ENCODE results near the gene KIAA0232.
"Not testable (repeated sequence)": the region's sequence is repeated elsewhere in the genome, so short reads cannot be mapped to it uniquely, and the experiment has no call there.

Gene KIAA0232

DNA sequence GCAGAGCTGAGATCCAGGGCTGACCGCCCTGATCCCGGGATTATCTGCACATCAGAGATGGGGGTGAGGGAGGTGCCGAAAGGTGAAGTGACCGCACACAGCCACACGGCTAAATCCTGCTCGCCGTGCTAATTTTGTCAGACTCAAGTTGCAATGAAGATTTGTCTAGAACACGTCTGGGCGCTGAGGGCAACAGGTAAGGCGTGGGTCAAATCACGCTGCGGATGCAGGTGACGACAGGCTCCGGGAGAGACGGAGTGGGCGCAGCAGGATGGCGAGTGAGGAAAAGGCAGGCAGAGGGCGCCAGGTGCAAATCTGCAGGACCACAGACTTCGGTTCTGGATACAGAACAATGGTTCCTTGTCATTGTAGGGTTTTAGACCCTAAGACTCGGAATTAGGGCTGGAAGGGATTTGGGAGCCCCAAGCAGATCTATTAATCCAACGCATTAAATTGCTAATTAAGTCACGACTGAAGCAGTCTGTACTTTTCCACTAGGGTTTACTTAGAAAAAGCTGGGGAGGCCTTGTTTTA, 125.2 kb downstream of the KIAA0232 start:
- DNase-seq: no peak

DNA sequence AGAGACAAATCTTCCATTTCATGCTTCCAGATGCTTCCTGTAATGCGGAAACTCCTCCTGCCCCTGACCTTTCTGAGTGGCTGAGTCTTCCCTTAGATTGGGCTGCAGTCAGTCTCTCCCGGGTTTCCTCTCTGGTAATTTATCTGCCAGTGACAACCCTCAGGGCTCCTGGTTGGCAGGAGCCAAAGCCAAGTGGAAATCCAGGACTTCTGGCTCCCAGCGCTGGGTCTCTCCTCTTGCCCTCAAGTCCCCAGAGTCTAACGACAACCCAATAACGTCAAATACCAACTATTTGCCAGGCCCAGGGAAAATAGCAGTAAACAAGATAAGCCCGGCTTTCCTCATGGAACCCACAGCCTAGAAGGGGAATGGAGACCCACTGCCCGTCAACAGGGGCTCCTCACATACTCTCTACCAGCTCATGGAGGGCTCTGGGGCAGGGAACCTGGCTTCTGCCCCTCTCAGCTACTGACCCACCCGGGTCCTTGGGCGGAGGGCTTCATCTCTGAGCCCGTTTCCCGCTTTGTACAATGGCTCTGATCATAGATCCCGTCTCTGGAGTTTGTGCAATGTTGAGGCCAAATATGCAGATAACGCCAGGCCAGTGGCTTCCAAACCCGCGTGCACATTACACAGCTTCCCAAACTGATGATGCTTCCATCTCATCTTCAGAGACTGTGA, 126.0 kb downstream of the KIAA0232 start:
- no peak for DNase-seq

DNA sequence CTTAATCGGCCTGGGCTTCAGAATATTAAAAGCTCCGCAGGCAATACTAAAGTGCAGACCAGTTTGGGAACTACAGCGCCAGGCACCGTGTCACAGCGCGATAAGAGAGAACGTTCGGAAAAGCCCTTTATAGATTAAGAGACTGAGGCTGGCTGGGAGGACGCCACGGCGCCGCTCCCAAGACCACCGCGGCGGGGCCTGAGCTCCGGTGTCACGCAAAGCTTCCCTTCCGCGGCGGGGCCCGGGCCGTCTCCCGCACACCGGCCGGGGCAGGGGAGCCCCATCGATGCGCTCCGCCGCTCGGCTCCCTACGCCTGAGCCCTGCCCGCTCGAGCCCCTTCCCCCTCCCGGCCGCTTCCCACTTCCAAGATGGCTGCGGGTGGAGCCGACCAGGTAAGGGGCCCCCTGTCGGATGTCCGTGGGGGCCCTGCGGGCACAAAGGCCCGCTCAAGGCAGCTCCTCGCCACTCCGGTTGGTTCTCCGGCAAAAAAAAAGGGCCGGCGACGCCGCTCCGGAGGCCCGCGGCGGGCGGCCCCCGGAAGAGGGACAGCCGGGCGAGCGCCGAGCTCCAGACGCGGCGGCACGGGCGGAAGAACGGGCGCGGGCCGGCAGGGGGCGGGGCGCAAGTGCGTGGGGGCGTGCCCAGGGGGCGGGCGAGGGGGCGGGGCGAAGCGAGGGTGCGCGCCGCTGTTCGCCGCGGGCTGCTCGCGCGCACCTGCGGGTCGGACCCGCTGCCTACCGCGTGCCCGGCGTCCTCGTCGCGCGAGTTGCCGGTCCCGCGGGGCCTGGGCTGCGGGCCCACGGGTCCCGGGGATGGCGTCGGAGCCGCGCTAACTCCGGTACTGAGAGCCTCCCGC, 126.8 kb downstream of the KIAA0232 start, which contains the start of gene TBC1D14:
Gene TBC1D14 (plus strand): TSS at position 714 of the 857 bp plus-strand sequence. CDS start 13,564 bp downstream, outside the sequence.
- peak; percentile 79 for DNase-seq

DNA sequence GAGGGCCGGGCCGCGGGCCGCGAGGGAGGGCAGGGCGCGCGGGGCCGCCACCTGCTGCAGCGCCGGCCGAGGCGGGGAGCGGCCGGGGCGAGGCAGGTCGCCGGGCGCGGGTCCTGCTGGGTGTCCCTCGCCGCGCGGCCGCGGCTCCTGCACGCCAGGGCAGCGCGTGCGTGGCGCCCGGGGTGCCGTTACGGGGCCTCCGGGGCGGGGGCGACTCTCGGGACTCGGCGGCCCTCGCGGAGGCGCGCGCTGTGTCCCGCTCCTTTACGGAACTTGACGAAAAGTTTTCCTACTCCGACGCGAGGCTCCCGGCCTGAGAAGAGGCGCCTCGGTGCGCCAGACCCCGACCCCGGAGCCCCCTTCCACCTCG, 127.4 kb downstream of the KIAA0232 start:
- DNase-seq: no peak

DNA sequence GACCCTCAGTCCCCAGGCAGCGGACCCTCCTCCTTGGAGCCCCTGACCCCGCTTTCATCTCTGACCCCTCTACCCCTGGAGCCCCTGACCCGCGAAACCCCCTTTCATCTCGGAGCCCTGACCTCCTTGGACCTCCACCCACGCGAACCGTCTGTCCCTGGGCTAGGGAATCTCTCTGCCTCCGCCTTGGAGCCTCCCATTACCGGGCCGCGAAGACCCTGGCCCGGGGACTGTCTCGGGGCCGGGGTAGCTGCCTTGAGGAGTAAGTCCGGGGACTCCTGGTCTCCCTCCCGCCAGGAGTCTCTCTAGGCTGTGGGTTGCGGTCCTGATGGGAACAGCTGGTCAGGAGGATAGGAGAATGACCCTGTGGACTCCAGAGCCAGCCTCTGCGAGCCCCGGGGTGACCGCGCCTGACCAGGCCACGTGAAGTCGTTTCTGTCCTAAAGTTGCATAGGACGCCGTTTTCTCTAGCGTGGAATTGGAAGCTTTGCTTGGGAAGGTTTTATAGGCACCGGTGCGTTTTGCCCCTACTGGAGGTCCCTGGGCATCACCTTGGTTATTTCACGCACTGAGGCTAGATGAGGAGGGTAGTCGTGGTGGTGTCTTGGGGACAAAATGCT, 127.9 kb downstream of the KIAA0232 start:
- DNase-seq: no peak

DNA sequence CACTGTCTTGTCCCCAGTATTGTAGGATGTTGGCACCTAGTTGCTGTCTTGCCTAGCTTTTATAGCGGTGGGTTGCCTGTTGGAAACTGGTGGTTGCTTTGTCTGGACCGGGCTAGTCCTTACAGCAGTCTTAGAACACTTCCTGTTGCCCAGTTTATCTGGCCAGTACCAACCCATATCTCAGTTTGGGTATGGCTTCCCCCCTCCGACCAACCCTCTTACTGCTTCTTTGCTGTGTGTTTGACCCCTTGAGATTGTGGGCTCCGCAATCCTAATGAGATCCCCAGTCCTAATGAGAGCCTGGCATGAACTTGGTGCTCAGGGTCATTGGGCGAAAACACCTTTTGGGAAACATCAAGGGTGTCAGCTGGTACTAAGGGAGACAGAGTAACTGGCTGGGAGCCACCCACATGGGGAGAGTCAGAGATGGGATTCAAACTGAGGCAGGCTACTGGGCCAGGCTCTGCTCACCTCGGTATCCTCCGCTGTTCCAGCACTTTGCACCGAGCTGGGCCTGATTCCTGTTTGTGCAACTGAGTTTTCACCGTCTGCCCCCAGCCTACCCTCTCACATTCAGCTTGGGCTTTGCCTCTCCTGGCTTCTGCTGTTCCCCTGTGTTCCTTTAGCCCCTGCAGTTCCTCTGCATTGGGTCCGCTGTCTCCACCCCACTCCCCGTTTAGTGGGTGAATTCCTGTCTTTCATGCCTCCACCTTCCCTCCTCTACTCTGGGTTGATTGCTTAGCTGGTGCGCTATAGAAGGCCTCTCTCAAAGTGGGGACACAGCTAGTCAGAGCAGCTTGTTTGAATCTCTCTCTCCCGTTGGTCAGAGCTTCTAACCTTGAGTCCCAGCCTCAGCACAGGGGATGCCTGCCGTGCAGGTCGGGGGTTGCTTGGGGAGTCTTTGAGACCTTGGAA, 128.7 kb downstream of the KIAA0232 start:
- no peak for DNase-seq

DNA sequence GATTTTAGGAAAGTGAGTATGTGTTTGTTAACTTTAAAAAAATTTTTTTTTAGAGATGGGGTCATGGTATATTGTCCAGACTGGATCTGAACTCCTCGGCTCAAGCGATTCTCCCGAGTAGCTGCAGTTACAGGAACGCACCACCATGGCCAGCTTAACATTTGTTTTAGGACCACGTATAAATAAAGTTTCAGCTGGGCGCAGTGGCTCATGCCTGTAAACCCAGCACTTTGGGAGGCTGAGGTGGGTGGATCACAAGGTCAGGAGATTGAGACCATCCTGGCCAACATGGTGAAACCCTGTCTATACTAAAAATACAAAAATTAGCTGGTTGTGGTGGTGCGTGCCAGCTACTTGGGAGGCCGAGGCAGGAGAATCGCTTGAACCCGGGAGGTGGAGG, 129.4 kb downstream of the KIAA0232 start:
- DNase-seq: not testable (repeated sequence)

DNA sequence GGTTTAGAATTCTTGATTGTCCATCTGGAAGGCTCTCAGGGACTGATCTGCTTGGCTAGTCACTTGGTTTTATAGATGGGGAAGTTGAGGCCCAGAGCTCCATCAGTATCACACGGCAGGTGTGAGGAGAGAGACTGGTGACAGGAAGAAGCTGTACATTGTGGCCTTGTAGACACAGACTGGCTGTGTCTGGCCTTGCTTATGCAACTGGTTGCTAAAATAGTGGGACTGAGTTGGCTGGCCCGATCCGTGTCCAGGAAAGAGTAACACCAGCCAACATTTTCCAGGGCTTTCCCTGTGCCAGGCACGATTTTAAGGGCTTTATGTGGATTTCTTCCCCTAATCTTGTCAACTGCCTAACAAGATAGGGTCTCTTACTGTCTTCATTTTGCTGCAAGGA, 129.9 kb downstream of the KIAA0232 start:
- DNase-seq: no peak

DNA sequence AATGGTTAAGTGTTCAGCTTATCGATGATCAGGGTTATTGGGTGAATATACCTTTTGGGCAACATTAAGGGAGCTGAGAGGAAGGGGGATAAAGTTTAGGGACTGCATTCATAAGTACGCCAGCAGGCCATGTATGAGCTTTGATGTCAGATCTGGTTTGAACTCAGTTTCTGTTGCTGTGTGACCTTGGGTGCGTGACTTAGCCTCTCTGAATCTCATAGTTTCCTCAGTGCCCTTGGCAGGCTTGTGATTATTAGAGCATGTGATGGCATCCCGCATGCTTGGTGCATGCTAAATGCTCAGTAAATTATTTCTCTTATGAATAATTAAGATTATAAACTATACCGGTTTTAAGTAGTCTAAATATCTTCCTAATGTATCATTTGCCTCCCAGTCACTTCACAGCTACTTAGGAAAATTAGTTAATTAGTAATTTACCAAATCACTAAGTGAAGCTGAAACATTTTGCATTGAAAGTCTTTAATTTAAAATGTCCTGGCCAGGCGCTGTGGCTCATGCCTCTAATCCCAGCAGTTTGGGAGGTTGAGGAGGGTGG, 130.9 kb downstream of the KIAA0232 start:
- DNase-seq: no peak

DNA sequence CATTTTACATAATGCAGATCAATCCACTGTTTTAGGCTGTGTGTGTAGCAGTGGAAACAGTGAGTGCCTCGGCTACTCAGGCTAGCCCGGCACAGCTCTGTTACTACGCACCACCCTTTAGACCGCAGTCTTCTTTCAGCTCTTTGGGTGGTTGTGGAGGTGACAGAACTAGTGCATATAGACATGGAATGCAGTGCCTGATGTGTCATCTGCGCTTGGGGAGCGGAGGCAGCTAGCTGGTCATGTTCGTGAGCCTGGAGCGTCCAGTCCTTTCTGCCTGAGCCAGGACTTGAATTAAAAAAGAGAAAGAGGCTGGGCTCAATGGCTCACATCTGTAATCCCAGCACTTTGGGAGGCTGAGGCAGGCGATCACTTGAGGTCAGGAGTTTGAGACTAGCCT, 131.9 kb downstream of the KIAA0232 start:
- no peak for DNase-seq

DNA sequence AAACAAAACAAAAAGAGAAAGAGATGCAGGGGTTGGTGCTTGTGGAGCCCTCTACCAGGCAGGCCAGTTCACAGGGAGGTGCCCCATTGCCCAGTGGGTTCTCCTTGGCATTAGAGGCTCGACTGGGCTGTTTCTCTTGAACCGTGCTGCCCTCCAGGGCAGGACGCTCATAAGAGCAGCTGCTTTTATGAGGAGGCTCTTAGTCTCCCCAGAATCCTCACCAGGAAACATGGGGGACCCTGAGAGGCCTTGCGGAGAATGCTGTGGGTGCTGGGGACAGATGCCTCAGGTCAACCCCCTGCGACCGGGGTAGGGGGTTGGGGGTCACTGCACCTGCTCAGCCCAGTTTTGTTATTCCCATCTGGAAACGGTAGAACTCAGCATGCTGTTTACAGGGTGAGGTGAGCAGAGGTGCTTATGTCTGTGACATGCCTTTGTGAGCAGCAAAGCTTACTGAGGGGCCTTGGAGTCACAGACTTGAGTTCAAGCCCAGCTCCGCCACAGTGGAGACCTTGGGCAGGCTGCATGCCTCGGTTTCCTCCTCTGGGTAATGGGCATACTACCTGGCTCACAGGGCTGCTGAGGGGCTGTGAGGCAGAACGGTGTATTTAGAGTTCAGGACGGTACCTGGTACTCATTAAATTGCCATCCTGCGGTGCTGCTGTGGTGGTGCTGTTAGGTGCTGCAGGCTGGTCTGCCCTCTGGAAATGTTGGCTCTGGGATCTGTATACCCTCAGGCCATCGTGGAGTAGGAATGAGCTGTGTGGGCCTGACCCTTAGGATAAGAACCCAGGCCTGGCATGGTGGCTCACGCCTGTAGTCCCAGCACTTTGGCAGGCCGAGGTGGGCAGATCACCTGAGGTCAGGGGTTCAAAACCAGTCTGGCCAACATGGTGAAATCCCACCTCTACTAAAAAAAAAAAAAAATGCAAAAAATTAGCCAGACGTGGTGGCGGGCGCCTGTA, 132.8 kb downstream of the KIAA0232 start:
- no peak for DNase-seq

DNA sequence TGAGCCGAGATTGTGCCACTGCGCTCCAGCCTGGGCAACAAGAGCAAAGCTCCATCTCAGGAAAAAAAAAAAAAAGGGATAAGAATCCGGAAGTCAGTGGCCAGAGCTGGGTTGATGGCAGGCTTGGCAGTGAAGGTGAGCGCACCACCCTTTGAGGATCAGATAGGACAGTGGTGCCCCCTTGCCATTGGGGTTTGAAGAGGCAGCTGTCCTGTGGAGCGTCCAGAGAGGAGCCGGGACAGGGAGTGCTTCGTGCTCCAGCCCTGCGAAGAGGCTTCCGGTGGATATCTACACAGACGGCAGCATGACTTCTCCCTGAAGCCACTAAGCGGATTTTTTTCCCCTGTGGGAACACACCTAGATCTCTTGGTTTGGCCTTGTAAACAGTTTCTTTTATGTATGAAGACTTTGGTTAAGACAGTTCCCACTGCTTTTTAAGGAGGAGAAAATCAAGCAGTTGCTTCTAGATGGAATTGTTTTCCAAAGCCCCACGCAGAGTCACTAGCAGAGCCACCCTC, 133.6 kb downstream of the KIAA0232 start:
- no peak for DNase-seq

DNA sequence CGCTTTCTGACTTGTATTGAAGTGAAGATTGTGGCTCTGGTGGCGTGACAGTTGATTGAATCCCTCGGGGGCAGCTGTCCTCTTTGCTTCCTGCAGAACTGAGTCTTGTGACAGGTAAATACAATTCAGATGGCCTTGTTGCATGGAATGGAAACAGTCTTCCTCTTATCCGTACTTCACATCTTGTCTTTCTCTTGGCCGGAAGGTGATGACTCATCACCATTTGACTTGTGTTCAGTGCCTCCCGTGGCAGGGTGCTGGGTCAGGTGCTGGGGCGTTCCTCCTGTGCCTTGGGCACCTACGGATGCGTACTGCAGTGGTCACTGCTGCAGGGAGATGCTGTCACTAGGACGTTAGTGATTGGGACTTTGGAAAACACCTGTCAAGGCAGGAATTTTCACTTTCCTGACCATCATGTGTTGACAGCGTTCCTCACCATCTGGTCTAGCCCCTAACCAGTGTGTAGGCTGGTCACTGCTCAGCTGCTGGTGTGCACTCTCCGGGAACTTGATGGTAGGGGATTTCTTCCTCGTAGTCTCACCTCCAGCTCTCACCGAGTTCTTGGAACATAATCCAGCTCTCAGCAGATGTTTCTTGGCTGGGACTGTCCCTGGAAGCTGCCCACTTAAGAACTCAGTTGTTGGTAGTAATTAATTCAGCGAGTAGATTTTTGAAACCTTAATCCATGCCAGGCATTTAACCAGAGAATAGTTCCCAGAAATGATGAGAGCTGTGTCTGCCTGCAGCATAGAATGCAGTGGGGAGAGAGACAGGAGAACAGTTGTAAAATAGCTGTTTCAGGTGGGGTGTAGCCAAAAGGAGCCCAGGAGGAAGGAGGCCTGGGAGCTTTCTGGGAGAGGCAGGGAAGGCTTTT, 134.3 kb downstream of the KIAA0232 start:
- DNase-seq: peak; percentile 42

DNA sequence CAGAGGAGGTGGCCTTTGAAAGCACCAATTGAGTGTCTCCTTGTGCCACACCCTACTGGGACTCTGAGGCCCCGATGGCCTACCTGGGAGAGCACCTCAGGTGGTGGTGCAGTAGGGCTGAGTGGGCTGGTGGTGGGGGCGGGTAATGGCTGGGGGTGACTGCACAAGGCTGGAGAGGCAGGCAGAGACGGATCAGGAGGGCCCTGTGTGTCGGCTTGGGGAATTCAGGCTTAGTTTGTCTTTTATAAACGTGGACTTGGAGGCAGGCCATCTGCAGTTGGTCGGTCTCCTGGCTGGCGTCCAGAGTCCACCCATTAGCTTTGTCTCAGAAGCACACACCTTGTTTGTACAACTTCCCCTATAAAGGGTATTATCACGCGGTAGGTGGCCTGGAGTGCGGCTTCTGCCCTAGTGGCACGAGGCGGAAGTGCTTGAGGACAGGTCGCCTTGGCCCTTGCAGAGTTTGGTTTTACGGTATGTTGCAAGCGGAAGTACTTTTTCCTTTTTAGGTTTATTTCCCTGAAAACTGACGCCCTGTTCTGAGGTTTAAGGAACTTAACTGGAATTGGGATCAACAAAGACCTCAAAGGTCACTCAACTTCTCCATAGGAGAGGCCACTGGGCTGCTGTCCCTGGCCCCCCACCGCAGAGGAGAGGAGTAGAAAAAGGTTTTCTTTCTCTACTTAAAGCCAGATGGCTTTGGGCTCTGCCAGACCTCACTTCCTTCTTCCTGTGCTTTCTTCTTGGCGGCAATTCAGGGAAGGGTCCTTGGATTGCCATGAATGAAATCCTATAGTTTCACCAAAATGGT, 135.1 kb downstream of the KIAA0232 start:
- no peak for DNase-seq

DNA sequence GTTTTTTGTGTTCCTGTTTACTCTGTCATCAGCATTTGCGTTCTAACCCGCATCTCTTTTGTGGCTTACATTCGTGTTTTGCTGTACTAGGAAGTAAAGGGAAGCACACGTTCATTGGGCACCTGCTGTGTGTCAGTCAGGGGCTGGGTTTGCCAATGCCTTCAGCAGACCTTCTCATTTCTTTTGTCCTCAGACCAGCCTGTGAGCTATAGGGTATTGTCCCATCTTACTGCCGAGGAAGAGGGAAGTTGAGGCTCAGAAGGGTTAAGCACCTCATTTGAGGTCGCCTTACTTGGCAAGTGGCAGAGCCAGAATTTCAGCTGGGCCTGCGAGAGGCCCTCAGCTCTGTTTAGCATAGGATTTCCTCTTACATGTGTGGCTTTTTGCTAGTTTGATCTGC, 135.8 kb downstream of the KIAA0232 start:
- no peak for DNase-seq

DNA sequence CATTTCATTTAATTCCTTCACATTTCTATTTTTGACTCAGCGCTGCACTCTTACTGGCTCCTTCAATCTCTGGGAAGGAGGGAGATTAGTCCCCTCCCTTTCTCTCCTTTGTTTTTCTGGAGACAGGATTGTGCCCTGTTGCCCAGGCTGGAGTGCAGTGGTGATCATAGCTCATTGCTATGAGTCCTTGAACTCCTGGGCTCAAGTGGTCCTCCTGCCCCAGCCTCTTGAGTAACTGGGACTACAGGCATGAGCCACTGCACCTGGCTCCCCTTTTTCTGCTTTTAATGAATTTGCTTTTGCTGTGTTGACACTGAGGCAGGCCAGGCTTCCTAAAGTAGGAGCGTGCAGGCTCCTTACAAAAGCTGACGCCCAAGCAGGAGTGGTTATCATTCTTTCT, 137.6 kb downstream of the KIAA0232 start:
- DNase-seq: no peak

DNA sequence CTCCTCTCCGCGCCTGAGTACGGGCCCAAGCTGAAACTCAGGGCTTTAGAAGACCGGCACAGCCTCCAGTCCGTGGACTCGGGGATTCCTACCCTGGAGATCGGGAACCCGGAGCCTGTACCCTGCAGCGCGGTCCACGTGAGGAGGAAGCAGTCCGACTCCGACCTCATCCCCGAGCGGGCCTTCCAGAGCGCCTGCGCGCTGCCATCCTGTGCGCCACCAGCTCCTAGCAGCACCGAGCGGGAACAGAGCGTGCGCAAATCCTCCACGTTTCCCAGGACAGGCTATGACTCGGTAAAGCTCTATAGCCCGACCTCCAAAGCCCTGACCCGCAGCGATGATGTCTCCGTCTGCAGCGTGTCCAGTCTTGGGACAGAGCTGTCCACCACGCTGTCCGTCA, 141.0 kb downstream of the KIAA0232 start:
- no peak for DNase-seq

DNA sequence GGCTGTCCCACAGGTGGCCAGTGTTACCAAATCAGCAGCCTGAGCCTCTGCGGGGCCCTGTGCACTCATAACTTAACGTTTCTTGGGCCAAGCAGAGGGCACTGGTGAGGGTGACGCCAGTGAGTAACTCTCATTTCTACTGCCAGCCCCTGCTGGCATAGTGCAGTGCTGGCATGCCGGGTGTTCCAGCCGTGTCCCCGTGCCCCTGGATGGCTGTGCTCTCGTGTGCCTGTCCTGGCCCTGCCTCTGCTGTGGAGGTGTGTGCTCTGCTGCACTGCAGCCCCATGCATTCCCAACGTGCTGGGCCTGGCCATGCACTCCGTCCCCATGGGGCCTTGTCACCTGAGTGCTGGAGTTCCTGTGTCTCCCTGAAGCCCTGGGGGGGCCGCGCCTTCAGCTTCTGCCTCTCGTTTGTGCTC, 141.8 kb downstream of the KIAA0232 start:
- DNase-seq: no peak

DNA sequence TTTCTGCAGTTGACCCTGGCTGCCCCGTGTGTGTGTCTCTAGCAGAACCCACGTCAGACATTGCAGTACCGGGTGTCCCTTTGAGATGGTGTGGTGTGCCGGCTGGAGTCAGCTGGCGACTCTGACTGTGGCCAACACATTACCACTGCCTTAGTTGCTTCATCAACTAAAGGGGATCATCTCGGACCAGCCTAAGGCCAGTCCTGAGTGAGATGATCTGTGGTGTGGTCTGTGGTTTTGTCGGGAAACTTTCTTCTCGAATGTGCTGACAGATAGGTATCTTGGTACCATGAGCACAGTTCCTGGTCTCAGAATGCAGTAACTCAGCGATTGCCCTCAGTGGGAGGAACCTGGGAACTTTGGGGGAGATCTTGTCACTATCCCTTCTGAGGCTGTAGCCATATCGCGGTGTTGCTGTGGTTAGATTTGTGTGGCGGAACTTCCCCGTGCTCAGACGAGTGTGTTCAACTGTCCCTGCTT, 142.9 kb downstream of the KIAA0232 start:
- DNase-seq: no peak

Measured in activated T-cell treated with anti-CD3 and anti-CD28 coated beads for 4 hours (primary cell).